ENCODE measurements around the gene IL17RE.

DNA sequence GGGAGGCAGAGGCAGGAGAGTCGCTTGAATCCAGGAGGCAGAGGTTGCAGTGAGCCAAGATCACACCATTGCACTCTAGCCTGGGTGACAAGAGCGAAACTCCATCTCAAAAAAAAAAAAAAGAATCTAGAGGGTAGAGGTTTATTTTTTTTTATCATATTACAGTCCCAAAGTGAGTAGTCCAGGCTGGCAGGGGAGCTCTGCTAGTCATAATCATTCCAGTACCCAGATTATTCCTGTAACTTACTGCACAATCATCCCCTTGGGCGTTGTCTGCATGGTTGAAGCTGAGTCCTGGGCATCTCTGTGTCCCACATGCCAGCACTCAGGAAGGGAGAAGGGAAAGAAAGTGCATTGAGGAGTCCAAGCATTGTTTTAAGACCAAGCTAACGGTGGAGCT lies 39.5 kb downstream of the IL17RE start:
- TF ChIP-seq GLIS3 (CRISPR knock-in tag; IDR thresholded peaks at IDR 0.05) (no peak), RARB (CRISPR knock-in tag; IDR thresholded peaks at IDR 0.05) (no peak), TOX (CRISPR knock-in tag; IDR thresholded peaks at IDR 0.05; ENCODE audit: borderline replicate concordance) (no peak), BACH2 (CRISPR knock-in tag; IDR thresholded peaks at IDR 0.05; ENCODE audit: borderline replicate concordance) (no peak), ZNF70 (CRISPR knock-in tag; IDR thresholded peaks at IDR 0.05) (no peak), ARNTL (CRISPR knock-in tag; IDR thresholded peaks at IDR 0.05; ENCODE audit: borderline replicate concordance, low read depth) (no peak), ISL1 (CRISPR knock-in tag; IDR thresholded peaks at IDR 0.05) (no peak), CSDC2 (CRISPR knock-in tag; IDR thresholded peaks at IDR 0.05) (no peak), PPARA (CRISPR knock-in tag; IDR thresholded peaks at IDR 0.05; ENCODE audit: borderline replicate concordance) (no peak), ZFP30 (CRISPR knock-in tag; IDR thresholded peaks at IDR 0.05) (no peak)
- TF ChIP-seq, protein P1, sequence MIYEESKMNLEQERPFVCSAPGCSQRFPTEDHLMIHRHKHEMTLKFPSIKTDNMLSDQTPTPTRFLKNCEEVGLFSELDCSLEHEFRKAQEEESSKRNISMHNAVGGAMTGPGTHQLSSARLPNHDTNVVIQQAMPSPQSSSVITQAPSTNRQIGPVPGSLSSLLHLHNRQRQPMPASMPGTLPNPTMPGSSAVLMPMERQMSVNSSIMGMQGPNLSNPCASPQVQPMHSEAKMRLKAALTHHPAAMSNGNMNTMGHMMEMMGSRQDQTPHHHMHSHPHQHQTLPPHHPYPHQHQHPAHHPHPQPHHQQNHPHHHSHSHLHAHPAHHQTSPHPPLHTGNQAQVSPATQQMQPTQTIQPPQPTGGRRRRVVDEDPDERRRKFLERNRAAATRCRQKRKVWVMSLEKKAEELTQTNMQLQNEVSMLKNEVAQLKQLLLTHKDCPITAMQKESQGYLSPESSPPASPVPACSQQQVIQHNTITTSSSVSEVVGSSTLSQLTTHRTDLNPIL (CRISPR knock-in tag; IDR thresholded peaks at IDR 0.05; ENCODE audit: low read depth) = no peak
- TF ChIP-seq, protein P2, sequence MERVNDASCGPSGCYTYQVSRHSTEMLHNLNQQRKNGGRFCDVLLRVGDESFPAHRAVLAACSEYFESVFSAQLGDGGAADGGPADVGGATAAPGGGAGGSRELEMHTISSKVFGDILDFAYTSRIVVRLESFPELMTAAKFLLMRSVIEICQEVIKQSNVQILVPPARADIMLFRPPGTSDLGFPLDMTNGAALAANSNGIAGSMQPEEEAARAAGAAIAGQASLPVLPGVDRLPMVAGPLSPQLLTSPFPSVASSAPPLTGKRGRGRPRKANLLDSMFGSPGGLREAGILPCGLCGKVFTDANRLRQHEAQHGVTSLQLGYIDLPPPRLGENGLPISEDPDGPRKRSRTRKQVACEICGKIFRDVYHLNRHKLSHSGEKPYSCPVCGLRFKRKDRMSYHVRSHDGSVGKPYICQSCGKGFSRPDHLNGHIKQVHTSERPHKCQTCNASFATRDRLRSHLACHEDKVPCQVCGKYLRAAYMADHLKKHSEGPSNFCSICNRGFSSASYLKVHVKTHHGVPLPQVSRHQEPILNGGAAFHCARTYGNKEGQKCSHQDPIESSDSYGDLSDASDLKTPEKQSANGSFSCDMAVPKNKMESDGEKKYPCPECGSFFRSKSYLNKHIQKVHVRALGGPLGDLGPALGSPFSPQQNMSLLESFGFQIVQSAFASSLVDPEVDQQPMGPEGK (CRISPR knock-in tag; IDR thresholded peaks at IDR 0.05; ENCODE audit: borderline replicate concordance) = no peak
- TF ChIP-seq, protein P3, sequence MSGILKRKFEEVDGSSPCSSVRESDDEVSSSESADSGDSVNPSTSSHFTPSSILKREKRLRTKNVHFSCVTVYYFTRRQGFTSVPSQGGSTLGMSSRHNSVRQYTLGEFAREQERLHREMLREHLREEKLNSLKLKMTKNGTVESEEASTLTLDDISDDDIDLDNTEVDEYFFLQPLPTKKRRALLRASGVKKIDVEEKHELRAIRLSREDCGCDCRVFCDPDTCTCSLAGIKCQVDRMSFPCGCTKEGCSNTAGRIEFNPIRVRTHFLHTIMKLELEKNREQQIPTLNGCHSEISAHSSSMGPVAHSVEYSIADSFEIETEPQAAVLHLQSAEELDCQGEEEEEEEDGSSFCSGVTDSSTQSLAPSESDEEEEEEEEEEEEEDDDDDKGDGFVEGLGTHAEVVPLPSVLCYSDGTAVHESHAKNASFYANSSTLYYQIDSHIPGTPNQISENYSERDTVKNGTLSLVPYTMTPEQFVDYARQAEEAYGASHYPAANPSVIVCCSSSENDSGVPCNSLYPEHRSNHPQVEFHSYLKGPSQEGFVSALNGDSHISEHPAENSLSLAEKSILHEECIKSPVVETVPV (CRISPR knock-in tag; IDR thresholded peaks at IDR 0.05) = no peak
